ENCODE data around the gene SPEG.

Gene SPEG

GRCh38 chr2:219464286-219465032 lies 29.8 kb downstream of the SPEG start:
- no peak for FAIRE-seq

GRCh38 chr2:219465659-219466561 lies 31.3 kb downstream of the SPEG start:
- no peak for FAIRE-seq

GRCh38 chr2:219466816-219467735 lies 32.4 kb downstream of the SPEG start:
- FAIRE-seq: no peak

- FAIRE-seq: no peak
These were observed 33.1 kb downstream of the SPEG start for GRCh38 chr2:219467736-219468075.

GRCh38 chr2:219468410-219469185 lies 34.0 kb downstream of the SPEG start:
- FAIRE-seq: no peak

- FAIRE-seq: no peak
These were observed 34.6 kb downstream of the SPEG start for GRCh38 chr2:219469186-219469724.

- FAIRE-seq: no peak
These were observed 35.8 kb downstream of the SPEG start for GRCh38 chr2:219470429-219470828.

GRCh38 chr2:219471476-219472371 lies 37.1 kb downstream of the SPEG start:
- no peak for FAIRE-seq

- FAIRE-seq: no peak
These were observed 38.1 kb downstream of the SPEG start for GRCh38 chr2:219472629-219473187.

GRCh38 chr2:219473511-219473910 lies 38.9 kb downstream of the SPEG start:
- FAIRE-seq: no peak

GRCh38 chr2:219474285-219475060 lies 39.8 kb downstream of the SPEG start:
- FAIRE-seq: no peak

- FAIRE-seq: no peak
These were observed 40.6 kb downstream of the SPEG start for GRCh38 chr2:219475278-219475677.

- FAIRE-seq: no peak
These were observed 41.3 kb downstream of the SPEG start for GRCh38 chr2:219475697-219476651.

GRCh38 chr2:219476652-219477151 lies 42.1 kb downstream of the SPEG start:
- no peak for FAIRE-seq

- FAIRE-seq: no peak
These were observed 42.5 kb downstream of the SPEG start for GRCh38 chr2:219477179-219477578.

- no peak for FAIRE-seq
These were observed 43.2 kb downstream of the SPEG start for GRCh38 chr2:219477815-219478214.

GRCh38 chr2:219478916-219479315 lies 44.3 kb downstream of the SPEG start:
- FAIRE-seq: no peak

- no peak for FAIRE-seq
These were observed 45.4 kb downstream of the SPEG start for GRCh38 chr2:219480004-219480403.

Measured in endometrium (tissue), 2 donors.